T-helper 22 cell (primary cell): ENCODE measurements around the gene WNK2.

Source experiments
- DNase-seq: peaks from one replicate; pipeline ENCODE4 v3.0.0-alpha.2; 2020; ENCODE audit warnings: low read depth

The WNK2 gene

DNA sequence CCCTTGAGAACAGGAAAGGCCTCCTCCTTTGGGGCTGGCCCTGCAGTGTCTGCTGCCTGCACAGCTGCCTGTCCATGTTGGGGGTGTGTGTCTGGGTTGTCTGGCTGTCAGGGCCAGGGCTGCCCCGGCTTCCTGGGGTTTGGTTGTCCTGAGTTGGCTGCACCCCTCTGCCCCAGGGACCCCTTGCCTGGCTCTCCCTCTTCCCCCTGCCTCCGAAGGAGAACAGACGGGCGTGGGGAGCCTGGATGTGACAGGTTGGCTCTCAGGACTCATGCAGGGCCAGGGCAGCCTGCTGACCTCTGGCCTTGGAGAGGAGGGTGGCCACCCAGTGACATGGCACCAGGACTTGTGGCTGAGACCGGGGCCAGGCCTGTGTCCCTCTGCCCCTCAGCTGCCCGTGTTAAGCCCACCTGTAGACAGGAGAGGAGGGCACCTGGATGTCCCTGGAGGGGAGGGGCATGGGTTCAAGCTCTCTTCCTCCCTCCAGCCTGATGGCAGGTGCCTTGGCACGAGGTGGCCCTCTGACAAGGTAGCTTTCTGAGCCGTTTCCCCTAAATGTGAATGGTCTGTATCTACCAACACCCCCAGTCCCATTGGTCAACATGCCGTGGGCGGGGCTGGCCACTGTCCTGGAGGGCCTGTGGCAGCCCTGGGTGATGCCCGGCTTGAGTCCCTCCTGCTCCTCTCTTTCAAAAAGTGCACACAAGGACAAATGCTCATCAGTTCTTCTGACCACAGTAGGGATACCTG is 34.9 kb downstream of the WNK2 start:
- DNase-seq: no peak

DNA sequence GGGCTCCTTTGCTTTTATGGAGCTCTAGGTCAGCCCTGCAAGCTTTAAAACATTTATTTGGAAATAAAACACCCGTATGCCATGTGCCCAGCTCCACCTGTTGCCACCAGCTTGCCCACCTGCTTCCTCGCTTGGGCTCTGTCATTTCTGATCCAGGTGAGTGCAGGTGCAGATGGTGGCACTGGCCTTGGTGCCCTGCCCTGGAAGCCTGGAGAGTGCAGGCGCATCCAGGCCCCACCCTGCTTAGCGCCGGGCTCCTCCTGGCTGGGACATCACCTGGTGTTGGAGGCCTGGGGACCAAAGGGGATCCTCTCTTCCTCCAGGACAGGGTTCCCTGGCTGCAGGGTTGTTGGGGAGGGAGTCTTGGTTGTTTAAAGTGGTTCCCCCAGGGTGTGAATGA is 35.8 kb downstream of the WNK2 start:
- DNase-seq: no peak

DNA sequence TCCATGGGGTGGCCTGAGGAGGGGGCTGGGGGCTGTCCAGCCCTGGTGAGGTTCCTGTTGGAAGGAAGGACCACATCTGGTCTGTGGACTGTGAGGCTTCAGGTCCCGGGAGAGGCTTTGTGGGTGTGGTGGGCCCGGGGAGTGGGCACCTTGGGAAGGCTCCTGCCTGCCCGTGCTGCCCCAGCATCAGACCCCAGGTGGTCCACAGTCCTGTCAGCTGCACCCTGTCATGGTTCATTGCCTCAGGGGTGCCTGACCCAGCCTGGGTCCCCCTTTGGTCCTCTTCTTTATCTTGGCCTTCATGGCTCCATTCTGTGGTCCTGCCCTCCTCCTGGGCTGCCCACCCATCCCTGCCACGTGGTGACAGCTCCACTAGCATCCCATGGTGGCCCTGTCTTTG is 36.7 kb downstream of the WNK2 start:
- no peak for DNase-seq

DNA sequence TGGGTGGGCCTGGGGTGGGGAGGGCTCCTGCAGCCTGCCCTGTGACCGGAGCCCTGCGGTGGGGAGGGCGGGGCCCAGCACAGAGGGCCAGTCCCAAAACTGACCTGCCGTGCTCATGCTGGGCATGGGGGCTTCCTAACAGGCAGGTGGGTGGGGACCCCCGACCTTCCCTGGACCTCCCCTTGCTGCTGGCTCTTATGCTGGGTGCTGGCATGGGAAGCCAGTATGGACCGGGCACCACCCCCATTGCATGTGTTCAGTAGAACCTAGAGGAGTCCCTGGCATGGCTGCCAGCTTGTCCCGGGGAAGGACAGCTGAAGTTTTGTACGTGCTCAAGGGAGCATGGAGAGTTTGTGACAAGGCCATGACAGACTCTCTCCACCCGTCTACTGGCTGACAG is 37.1 kb downstream of the WNK2 start:
- DNase-seq: no peak

DNA sequence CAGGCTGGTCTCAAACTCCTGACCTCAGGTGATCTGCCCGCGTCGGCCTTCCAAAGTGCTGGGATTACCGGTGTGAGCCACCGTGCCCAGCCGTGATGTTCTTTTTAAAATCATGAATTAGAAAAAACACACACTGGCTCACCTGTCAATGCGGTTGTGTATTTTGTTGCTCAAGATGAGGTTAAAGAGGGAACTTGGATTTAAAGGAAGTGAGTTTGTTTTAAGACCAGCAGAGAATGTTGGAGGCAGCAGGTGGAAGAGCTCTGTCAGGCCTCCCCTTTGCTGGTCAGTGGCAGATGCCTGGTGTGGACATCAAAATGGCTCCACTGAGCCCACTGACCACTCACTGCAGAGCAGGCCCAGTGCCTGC is 38.9 kb downstream of the WNK2 start:
- no peak for DNase-seq

DNA sequence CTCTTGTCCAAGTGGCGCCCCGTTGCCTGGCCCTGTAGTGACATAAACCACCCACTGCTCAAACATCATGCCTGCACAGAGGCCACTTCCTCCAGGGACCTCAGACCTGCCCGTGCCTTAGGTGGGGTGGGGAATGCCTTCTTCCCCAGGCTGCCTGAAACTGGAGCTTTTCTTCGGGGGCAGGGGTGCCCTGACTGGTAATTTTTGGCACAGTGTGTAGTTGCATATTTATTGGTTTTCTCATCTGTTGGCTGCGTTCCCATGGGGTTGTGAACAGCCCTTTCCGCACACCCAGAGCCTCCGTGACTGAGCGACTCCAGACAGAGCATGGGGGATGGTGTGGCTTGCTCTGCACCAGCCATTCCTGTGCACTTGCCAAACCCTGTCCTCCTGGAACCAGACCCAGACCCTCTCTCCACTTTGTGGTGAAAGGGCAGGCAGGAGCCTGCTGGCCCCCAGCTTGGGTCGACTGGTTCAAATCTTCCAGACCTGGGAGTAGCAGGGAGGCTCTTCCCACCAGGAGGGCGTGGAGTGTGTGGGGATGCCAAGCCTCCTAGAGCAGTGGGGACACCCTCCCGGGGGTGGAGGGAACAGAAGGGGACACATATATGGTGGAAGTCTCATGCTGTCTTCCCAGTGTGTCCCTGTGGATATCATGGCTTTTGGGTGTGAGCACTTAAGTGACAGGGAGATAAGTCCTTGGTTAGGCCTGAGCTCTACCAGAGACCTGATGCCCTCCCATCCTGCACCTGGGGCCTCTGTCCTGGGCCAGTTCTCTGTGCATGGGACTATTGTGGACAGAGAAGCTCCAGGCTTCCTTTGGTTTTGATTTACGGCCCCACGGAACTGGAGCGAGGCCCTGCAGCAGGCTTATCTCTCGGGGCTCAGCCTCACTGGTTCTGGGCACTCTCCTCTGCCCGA is 39.6 kb downstream of the WNK2 start:
- DNase-seq: no peak

DNA sequence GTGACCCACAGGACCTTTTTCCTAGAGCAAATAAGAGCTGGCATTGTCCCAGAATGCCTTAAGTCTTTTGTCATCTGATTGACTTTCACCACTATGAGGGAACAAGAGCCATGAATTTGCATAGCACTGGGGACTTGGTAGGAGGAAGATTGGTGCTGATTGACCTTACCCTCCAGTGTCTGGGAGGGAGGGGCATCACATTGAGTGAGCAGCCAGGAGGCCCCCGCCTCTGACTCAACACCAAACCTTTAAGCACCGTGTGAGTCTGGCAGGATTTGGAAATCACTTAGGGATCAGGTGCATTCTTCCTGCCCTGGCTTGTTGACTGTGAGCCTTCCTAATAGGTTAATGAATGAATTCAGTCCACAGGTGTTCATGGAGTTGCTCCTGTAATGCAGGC is 40.7 kb downstream of the WNK2 start:
- no peak for DNase-seq

DNA sequence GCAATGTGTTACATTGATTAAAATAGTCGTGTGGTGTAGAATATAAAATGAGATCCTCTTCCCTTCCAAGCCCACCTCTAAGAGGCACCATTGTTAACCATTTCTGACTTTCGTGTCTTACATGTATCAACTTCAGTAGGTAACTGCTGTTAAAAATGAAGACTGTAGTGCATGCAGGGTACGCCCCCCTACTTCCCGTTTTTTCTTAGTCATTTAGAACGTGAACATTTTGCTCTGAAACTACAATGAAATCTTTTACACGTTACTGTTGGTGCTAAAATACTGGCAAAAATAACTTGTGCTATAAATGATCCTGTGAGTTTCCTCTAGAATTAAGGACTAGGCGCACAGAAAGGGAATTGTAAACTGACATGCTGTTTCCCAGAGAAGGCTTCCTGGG is 41.5 kb downstream of the WNK2 start:
- no peak for DNase-seq

DNA sequence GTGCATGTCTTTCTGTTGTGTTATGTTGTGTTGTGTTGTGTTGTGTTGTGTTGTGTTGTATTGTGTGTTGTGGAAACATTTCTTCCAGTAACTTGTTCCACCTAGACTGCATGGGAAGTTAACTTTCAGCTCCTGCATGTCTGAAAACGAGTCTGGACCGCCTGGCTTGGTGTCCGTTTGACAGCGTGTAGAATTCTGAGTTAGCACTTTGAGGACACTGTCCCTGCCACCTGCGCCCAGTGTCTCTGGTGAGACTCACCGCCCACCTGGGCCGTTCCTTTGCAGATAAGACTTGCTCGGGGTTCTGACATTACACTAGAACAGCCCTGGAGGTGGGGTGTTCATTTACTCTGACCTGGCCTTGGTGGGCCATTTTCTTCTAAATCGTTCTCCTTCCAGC is 42.0 kb downstream of the WNK2 start:
- DNase-seq: no peak

DNA sequence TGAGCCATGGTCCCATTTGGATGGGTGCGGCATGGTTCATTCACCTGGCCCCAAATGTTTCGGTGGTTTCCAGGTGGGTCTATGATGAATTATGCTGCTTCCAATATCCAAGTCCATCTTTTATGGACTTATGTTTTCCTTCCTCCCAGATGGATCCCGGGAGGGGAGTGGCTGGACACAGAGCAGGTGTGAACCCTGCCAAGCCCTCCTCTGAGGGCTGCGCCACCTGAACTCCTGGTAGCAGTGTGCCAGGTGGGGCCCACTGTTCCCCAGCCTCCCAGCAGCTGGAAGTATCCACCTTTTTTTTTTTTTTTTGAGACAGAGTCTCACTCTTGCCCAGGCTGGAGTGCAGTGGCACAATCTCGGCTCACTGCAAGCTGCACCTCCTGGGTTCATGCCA is 42.9 kb downstream of the WNK2 start:
- DNase-seq: no peak

DNA sequence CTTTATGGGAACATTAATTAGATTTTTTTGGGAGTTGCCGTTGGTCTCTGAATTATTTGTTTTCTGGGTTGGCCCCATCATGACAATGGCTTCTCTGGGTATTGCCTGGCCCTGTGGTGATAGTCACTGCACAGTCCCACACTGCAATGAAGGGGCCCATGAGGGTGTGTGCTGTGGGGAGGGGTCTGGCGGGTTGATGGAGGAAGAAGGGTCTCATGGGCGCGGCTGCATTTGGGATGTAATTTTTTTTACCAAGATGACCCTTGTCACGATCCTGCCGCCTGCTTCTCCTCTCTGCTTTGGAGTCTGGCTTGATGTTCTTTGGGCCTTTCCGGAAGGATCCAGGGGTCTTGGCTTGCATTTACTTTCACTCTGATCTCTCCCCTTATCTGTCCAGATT is 44.1 kb downstream of the WNK2 start:
- DNase-seq: no peak

DNA sequence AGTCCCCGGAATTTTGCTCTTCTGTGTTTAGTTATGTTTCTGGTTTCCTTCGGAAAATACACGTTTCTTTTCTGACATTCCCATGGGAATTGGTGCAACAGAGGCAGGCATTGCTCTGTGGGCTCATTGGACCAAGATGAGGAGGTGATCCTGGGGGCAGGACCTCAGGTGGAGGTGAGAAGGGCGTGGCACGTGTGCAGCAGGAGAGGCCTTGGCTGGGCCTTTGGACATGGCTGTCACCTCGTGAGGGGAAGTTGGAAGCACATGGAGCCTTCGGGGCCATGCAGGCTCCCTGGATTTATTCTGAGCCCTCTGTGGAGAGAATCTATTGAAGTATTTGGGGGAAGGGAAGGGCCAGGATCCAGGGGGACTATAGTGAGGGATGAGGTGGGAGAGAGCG is 44.5 kb downstream of the WNK2 start:
- DNase-seq: no peak

DNA sequence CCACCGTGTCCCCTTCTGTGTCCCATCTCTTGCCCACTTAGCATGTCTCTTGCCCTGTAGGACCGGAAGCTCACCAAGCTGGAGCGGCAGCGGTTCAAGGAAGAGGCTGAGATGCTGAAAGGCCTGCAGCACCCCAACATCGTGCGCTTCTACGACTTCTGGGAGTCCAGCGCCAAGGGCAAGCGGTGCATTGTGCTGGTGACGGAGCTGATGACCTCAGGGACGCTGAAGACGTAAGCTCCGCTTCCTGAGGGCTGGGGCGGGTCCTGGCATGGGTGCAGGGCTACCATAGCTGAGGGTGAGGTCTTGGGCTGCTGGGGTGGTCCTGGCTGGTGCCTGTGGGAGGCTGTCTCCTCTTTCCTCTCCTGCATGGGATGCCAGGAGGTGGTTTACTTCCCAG is 45.7 kb downstream of the WNK2 start:
- DNase-seq: no peak

DNA sequence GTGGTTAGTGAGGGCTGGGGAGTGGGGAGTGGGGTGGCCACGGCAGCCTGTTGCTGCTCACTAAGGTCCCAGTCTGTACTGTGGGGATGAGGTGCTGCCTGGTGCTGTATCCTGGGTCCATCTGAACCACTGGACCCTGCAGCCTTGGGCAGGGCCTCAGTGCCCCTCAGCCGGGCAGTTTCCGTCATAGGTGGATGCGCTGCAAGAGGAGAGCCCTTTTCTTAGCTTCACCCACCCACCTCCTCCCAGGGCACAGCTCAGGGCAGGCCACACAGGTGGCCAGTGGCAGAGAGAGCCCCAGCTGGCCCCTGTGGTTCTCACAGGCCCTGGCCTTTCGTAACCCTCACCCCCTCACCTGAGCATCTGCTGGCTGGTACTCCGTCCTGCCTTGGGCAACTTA is 46.2 kb downstream of the WNK2 start:
- no peak for DNase-seq

DNA sequence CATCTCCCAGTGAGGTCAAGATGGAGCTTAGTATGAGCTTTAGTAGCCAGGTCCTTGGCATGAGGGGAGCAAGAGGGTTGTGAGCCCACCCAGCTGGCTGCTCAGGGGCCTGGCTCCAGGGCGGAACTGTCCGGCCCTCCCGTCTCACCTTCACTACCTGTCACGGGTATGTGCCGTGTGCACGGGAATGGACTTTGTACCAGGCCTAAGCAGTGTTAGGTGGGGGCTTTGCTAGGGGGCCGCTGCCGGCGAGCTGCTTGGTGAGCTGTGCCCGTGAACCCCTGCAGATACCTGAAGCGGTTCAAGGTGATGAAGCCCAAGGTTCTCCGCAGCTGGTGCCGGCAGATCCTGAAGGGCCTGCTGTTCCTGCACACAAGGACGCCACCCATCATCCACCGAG is 46.7 kb downstream of the WNK2 start:
- DNase-seq: no peak

DNA sequence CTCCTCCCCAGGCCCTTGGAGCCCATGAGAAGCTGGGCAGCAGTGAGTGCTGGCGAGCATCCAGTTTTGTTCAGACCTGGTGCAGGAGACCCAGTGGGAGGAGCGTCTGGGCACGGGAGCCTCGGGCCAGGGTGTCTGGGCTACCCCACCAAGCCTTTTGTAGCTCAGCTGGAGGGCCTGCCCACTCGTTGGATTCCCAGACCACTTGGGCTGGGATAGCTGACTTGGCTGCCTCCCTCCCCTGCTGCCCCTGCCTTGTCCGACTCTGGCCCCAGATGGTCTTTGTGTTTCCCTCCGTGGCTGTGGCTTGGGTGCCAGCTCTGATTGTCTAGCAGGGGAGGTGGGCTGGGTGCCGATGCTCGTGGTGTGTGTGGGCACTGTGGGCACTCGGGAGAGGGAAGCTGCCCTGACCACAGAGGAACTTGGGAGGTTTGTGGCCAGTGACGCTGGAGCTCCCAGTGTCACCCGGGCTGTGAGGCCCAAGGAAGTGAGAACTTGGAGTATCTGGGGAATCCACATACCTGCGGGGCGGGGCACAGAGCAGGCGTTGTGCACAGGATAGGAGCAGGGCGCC is 47.3 kb downstream of the WNK2 start:
- DNase-seq: no peak

DNA sequence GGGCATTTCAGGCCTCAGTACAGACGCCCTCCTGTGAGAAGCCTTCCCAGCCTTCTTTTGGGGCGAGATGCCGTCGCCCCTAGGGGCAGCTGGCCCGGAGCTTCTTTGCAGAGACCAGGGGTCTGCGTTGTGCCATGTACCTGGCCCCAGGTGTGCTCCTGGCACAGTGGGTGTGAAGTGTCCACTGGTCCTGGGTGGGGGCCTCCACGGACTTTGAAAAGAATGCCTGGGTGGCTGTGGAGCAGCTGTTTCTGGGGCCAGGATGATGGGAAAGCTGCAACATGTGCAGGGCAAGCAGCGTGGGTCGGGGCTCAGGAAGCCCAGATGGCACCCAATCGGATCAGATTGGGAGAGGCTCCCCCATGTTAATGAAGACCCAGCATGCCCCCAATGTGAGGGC is 47.8 kb downstream of the WNK2 start:
- DNase-seq: no peak

DNA sequence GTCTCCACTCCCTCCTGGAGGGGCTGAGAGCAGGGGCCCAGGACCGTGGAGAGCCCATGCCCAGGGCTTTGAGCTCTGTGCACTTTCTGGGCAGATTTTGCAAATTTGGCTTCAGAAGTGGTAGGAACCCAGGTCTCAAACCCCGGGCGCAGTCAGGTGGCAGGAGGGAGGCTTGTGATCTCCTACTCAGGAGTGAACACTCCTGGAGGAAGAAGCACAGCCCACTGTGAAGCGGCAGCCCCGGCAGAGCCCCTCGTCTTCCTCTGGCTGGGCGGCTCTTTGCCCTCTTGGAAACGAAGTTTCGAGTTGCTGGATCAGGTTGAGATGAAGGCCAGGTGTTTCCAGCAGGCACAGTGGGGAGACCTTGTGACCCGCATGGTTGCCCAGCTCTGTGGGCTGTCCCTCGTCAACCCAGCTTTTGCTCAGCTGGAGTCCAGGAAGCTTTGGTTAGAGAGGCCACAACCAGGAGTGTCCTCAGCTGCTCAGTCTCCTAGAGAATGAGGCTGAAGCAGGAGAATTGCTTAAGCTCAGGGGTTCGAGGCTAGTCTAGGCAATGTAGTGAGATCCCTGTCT is 48.5 kb downstream of the WNK2 start:
- DNase-seq: no peak

DNA sequence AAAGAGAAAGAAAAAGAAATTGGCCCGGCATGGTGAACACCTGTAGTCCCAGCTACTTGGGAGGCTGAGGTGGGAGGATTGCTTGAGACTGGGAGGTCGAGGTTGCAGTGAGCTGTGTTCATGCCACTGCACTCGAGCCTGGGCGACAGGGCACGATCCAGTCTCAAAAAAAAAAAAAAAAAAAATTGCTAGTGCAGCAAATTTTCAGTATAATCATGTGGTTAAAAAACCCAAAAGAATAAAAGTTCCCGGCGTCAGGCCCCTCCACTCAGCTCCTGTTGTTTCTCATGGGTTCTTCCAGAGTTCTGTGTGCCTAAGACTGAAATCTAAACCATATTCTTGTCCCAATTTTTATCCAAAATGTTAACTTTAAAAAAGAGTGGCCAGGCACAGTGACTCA is 49.1 kb downstream of the WNK2 start:
- no peak for DNase-seq

DNA sequence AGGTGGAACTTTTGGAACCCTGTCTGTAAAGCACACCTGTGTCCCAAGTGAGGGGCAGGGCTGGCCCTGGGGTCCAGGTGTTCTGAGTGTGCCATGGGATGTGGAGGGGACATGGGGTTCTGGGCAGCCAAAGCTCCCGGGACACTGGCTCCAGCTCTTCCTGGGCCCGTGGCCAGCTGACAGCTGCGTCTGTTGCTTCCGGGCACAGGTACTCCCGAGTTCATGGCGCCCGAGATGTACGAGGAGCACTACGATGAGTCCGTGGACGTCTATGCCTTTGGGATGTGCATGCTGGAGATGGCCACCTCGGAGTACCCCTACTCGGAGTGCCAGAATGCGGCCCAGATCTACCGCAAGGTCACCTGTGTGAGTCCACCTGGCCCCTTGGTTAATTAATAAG is 50.7 kb downstream of the WNK2 start:
- no peak for DNase-seq

DNA sequence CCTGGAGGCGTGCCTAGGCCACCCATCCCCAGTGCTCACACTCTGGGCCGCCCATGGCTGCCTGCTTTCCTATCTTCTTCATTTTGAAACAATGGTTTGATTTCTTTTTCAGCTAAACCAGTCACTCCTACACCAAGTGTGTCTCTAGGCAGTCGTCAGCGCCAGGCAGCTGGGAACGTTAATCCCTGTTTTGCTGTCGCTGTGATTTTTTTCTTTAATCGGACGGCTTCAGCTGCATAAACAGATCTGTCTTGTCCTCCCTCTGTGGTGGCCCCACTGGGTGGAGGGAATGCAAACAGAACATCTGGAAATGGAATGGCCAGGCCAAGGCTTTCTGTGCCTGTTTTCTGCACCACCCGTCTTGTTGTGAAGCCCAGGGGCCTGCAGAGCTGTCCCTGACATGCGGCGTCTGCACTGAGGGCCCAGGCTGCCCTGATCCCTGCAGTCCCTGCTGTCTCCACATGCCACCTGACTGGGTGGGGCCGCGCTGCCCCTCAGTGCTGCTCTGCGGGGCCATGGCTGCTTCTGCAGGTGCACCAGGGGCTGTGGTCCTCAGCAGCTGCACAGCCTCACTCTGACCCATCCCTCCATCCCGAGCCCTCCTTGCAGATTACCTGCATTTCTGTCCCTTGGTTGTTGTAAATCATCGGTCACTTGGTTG is 51.5 kb downstream of the WNK2 start:
- DNase-seq: no peak

DNA sequence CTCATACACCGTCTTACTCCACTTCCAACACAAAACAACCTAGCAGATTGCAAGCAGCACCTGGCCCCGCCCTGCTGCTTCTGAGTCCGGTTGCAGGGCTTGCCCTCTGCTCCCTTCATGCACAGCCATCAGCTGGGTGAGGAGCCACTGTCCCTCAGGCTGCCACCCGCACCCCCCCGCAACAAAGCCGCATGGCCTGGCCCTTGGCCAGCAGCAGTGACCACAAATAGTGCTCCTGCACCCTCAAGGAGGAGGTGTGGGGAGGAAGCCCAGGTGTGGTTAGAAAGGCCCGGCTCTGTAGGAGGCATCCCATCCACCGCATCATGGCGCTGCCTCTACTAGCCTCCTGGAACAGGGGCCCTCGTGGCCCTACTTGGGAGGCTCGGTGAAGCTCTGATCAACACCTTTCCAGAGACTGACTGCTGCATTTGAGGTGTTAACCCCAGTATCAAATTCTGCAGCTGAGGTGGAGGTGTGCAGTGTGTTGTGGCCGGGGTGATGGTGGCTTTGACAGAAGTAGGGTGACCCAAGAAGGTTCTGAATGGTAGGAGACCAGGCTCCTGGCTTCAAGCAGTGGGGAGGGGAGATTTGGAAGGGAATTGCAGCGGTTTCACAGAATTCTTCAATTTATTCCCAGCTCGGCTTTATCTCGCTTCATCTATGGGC is 52.7 kb downstream of the WNK2 start:
- no peak for DNase-seq
